H54 (cell line): ENCODE results near the gene MSGN1.
A peak's percentile ranks its signal among the peaks of the same experiment; 100 is the strongest.

ENCODE experiments used
- DNase-seq: peaks from one replicate; pipeline ENCODE4 v3.0.0; 2011; ENCODE audit warnings: low spot score, mixed read lengths; ENCODE audit not compliant: insufficient read length
- FAIRE-seq: peaks from 3 replicates; lab custom pipeline; 2011; peaks lifted over from hg19 to GRCh38; lab: Jason Lieb, UNC
- POLR2A ChIP-seq: IDR thresholded peaks from 2 replicates; pipeline ENCODE4 v1.6.1; 2011; ENCODE audit warnings: low read depth, mild to moderate bottlenecking, low read length

Gene MSGN1

GRCh38 chr2:17846676-17847075 lies 30.4 kb downstream of the MSGN1 start:
- FAIRE-seq (no peak), DNase-seq (no peak)
- TF ChIP-seq POLR2A = no peak

- FAIRE-seq (no peak), DNase-seq (no peak)
- no peak for TF ChIP-seq POLR2A
Measured at GRCh38 chr2:17847236-17847635, 31.0 kb downstream of the MSGN1 start.

GRCh38 chr2:17849275-17849674 lies 33.0 kb downstream of the MSGN1 start:
- no peak for TF ChIP-seq POLR2A
- no peak for FAIRE-seq
- no peak for DNase-seq

GRCh38 chr2:17850151-17850550 lies 33.9 kb downstream of the MSGN1 start:
- TF ChIP-seq POLR2A = no peak
- FAIRE-seq (no peak), DNase-seq (no peak)

GRCh38 chr2:17851731-17852585 lies 35.7 kb downstream of the MSGN1 start:
- FAIRE-seq (peak; percentile 83), DNase-seq (peak; percentile 44)
- TF ChIP-seq POLR2A = no peak

- FAIRE-seq = no peak
- no peak for DNase-seq
- TF ChIP-seq POLR2A = no peak
Measured at GRCh38 chr2:17853799-17854198, 37.5 kb downstream of the MSGN1 start.

DNA sequence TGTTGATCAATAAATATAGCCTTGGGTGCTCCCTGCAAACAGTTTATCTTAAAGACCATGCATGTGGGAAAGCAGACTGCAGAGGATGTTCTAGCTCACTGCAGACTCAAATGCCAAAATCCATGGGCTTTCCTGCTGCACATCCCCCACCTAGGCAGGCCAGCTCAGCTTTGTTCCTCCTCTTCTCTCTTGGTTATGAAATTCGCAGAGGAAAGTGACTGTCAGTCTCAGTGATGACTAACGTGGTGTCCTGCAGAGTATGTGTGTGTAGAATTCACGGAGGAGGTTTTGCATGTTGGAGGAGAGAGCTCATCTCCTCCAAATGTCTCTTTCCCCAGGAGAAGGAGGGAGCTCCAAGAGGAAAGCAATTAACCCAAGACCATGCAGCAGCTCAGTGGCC lies 40.8 kb downstream of the MSGN1 start:
- FAIRE-seq (peak; percentile 60), DNase-seq (no peak)
- no peak for TF ChIP-seq POLR2A

DNA sequence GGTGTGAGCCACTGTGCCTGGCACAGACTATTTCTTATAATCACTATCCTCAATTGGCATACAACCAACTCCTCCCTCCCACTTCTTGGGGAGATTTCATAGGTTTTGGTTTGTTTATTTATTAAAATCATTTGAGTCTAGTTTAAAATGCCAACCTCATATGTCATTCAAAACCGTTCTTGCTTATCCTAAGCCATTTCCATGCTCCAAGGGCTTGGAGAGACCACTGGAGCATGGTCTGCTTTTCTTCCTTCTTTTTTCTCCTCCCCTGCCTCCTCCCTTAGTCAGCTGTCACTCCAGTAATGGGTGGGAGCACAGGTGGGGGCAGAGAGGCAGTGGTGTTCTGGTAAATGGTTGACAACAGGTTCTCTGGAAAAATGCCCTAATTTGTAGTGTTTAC lies 41.8 kb downstream of the MSGN1 start:
- FAIRE-seq (no peak), DNase-seq (no peak)
- no peak for TF ChIP-seq POLR2A

- DNase-seq = no peak
- no peak for TF ChIP-seq POLR2A
- FAIRE-seq = no peak
Measured at GRCh38 chr2:17863539-17863938, 47.3 kb downstream of the MSGN1 start.

DNA sequence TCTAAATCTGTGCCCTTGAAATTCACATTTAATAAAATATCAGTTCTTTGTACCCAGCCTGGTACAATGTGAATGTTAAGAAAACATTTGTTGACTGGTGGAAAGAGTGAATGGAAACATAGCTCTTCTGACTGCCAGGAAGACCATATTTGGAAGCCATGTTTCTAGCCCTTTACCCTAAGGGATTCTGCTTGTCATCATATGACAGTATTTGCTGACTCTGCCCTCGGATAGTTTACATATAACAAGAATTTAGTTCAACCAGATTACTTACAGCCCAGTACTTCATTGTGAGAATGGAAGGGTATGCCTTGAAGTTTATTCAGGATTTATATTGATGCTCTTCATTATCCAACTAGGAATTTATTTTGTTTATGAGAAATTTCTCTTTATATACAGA lies 48.4 kb downstream of the MSGN1 start:
- FAIRE-seq (no peak), DNase-seq (no peak)
- TF ChIP-seq POLR2A = no peak

DNA sequence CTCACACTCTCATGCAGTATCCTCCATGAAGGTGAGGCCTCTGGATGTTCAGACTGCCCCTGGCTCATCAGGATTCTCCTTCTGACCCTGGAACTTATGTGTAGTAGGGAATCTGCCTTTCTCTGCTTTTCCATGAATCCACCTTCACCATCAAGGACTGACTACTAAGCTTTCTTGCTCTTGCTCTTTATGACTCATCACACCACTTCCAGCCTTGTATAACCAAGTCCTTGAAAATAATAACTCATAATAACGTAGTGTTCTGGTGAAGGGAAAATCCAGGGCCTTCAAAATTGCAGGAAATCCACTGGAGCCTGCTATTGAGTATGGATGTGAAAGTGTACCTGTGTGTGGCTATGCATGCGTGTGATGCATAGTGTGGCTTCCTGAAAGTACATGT lies 50.9 kb downstream of the MSGN1 start:
- no peak for FAIRE-seq
- no peak for TF ChIP-seq POLR2A
- DNase-seq = no peak
